ENCODE results near the gene COPS3.

DNA sequence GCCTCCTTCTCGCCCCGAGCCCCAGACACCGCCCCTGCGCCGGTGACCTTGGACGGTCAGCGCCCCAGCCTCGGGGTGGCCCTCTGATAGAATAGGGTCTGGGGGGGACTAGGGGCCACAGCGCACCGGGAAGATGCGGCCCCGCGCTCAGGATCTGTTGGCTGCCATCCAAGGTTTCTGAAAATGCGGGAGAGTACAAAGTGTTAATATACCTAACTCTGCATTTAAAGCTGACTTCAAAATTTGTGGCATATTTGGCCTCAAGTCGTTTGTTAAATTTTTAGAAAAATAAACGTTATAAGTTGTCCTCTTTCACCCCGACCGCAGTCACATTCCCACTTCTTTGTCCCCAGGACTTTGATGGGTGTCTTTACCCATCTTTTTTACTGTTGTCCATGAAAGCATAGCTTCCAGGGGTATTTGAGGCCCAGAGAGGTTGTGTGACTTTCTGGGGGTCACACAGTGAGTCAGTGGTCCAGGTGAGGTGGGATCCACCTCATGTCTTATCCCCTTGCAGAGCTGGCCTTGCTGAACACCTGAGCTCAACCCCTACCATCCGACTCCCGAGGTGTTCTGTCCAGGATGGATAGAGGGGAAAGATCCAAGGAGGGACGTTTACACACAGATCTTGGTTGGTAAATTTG is 22.9 kb upstream of the COPS3 start:
- TF ChIP-seq EZH2 (IDR thresholded peaks at IDR 0.05; ENCODE audit: borderline replicate concordance, low read depth, low read length, severe bottlenecking): no peak
- TF ChIP-seq, protein P1, sequence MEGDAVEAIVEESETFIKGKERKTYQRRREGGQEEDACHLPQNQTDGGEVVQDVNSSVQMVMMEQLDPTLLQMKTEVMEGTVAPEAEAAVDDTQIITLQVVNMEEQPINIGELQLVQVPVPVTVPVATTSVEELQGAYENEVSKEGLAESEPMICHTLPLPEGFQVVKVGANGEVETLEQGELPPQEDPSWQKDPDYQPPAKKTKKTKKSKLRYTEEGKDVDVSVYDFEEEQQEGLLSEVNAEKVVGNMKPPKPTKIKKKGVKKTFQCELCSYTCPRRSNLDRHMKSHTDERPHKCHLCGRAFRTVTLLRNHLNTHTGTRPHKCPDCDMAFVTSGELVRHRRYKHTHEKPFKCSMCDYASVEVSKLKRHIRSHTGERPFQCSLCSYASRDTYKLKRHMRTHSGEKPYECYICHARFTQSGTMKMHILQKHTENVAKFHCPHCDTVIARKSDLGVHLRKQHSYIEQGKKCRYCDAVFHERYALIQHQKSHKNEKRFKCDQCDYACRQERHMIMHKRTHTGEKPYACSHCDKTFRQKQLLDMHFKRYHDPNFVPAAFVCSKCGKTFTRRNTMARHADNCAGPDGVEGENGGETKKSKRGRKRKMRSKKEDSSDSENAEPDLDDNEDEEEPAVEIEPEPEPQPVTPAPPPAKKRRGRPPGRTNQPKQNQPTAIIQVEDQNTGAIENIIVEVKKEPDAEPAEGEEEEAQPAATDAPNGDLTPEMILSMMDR (IDR thresholded peaks at IDR 0.05; ENCODE audit: borderline replicate concordance, extremely low read depth, low read length, poor library complexity, severe bottlenecking): no peak

All from DND-41 (cell line).